SU-DHL-6 (cell line): Measurements from ENCODE around the gene SOX15.

Experiments
- H2AFZ ChIP-seq: fragments of 200-600 bp; sonication (generic); 2 replicates; pipeline ENCODE4 v1.6.1; 2014; ENCODE audit warnings: low read depth, mild to moderate bottlenecking, moderate library complexity, mixed read lengths, antibody characterized with exemption, low read length; ENCODE audit not compliant: severe bottlenecking
- H3F3A ChIP-seq: fragments of 200-600 bp; shearing (Covaris generic); 2 replicates; pipeline ENCODE4 v1.6.0; 2016; ENCODE audit warnings: antibody characterized with exemption, mild to moderate bottlenecking; ENCODE audit not compliant: insufficient read depth
- H3K27ac ChIP-seq: fragments of 200-600 bp; sonication (generic); 2 replicates; pipeline ENCODE4 v1.5.1; 2016; ENCODE audit warnings: low read depth, mild to moderate bottlenecking, low read length, moderate library complexity, mixed read lengths
- H3K27me3 ChIP-seq: fragments of 200-600 bp; sonication (generic), shearing (Covaris generic); 2 replicates; pipeline ENCODE4 v1.6.0; 2014; ENCODE audit warnings: mild to moderate bottlenecking, low read length
- H3K36me3 ChIP-seq: fragments of 200-600 bp; sonication (generic); 2 replicates; pipeline ENCODE4 v1.6.1; 2014; ENCODE audit warnings: mild to moderate bottlenecking, low read length, mixed read lengths
- H3K4me2 ChIP-seq: fragments of 300-600, 200-600 bp; shearing (Covaris generic), sonication (generic); 2 replicates; pipeline ENCODE4 v1.6.0; 2014; ENCODE audit warnings: low read length, low read depth, mild to moderate bottlenecking; ENCODE audit not compliant: poor library complexity, severe bottlenecking
- H3K4me3 ChIP-seq: fragments of 200-600 bp; sonication (generic); 2 replicates; pipeline ENCODE4 v1.5.1; 2014; ENCODE audit warnings: antibody characterized with exemption, low read length, mild to moderate bottlenecking, mixed read lengths; ENCODE audit not compliant: insufficient read depth, poor library complexity, severe bottlenecking
- H3K79me2 ChIP-seq: fragments of 200-600 bp; sonication (generic); 2 replicates; pipeline ENCODE4 v1.6.1; 2014; ENCODE audit warnings: mild to moderate bottlenecking, low read length, moderate library complexity; ENCODE audit not compliant: insufficient read depth
- H3K9ac ChIP-seq: fragments of 200-600 bp; sonication (generic); 2 replicates; pipeline ENCODE4 v1.7.0; 2014; ENCODE audit warnings: mild to moderate bottlenecking, low read length
- H3K9me2 ChIP-seq: fragments of 200-600 bp; sonication (generic); replicated peaks from 2 replicates; pipeline ENCODE4 v1.6.1; 2014; ENCODE audit warnings: low read length; ENCODE audit not compliant: insufficient read depth
- H3K9me3 ChIP-seq: fragments of 200-600 bp; sonication (generic); 2 replicates; pipeline ENCODE4 v1.6.1; 2014; ENCODE audit warnings: low read length, mixed read lengths; ENCODE audit not compliant: insufficient read depth
- H4K20me1 ChIP-seq: fragments of 200-600 bp; sonication (generic); 2 replicates; pipeline ENCODE4 v1.6.1; 2014; ENCODE audit warnings: low read depth, mild to moderate bottlenecking, antibody characterized with exemption, low read length, moderate library complexity, mixed read lengths
- CTCF ChIP-seq: fragments of 200-600 bp; sonication (generic); IDR thresholded peaks from one replicate; pipeline ENCODE4 v1.5.1; 2017; ENCODE audit warnings: antibody characterized with exemption, mild to moderate bottlenecking, low read length, moderate library complexity; ENCODE audit not compliant: insufficient read depth, poor library complexity, severe bottlenecking
- EZH2phosphoT487 ChIP-seq: fragments of 200-600 bp; sonication (generic), shearing (Covaris generic); conservative IDR thresholded peaks from 2 replicates; pipeline ENCODE4 v1.6.1; 2018; ENCODE audit warnings: mild to moderate bottlenecking, antibody characterized with exemption, low read length, moderate library complexity, mixed read lengths

SOX15 gene

GRCh38 chr17:7592422-7593021, 2.6 kb upstream of the SOX15 start:
- TF ChIP-seq CTCF (no peak), EZH2phosphoT487 (no peak)
- no peak overlapping the region for H3K4me2 ChIP-seq
- no peak overlapping the region for H2AFZ ChIP-seq
- no peak overlapping the region for H3K4me3 ChIP-seq
- no peaks in the 10 kb centered on the region for H3K79me2 ChIP-seq
- H3K36me3 ChIP-seq: peaks cover 11% of the 10 kb centered on the region; the same call in 1 of the 2 replicates
- H3K27me3 ChIP-seq: no peaks in the 10 kb centered on the region
- no peaks in the 10 kb centered on the region for H3K9me3 ChIP-seq
- no peak overlapping the region for H3K9ac ChIP-seq
- no peaks in the 10 kb centered on the region for H4K20me1 ChIP-seq
- H3K27ac ChIP-seq: no peak overlapping the region
- H3K9me2 ChIP-seq: no peaks in the 10 kb centered on the region
- H3F3A ChIP-seq: no peaks in the 10 kb centered on the region

GRCh38 chr17:7591596-7591995, 1.7 kb upstream of the SOX15 start:
- H3K27me3 ChIP-seq: no peaks in the 10 kb centered on the region
- H2AFZ ChIP-seq: no peak overlapping the region
- no peak overlapping the region for H3K9ac ChIP-seq
- no peaks in the 10 kb centered on the region for H3F3A ChIP-seq
- H3K27ac ChIP-seq: no peak overlapping the region
- peaks cover 11% of the 10 kb centered on the region; the same call in 1 of the 2 replicates for H3K36me3 ChIP-seq
- no peaks in the 10 kb centered on the region for H3K9me3 ChIP-seq
- no peak for TF ChIP-seq EZH2phosphoT487
- no peak for TF ChIP-seq CTCF
- no peak overlapping the region for H3K4me3 ChIP-seq
- H4K20me1 ChIP-seq: no peaks in the 10 kb centered on the region
- H3K4me2 ChIP-seq: no peak overlapping the region
- no peaks in the 10 kb centered on the region for H3K9me2 ChIP-seq
- no peaks in the 10 kb centered on the region; the same call in 1 of the 2 replicates for H3K79me2 ChIP-seq

DNA sequence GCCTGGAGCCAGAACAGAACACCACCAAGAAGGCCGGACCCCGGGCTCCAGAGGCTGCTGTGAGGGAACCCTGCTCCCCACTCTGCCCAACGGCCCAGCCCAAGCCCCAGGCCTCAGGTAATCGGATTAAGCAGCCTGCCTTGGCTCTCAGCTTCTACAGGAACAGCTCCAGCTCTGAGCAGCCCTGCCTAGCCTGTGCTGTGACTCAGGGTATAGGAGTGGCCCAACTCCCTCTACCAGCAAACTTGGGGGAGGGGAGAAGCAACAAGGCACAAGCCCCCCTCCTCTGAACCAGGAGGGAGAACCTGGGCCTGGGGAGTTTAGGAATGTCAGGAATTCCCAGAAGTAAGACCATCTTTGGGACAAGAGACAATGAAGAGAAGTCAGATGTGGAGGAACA, 849 bp upstream of the SOX15 start:
- H3K9ac ChIP-seq: no peak overlapping the region
- no peaks in the 10 kb centered on the region for H3K9me3 ChIP-seq
- peaks cover 4% of the 10 kb centered on the region; the same call in 1 of the 2 replicates for H3K79me2 ChIP-seq
- no peaks in the 10 kb centered on the region for H3K27me3 ChIP-seq
- H3F3A ChIP-seq: no peaks in the 10 kb centered on the region
- no peaks in the 10 kb centered on the region for H4K20me1 ChIP-seq
- TF ChIP-seq CTCF (no peak), EZH2phosphoT487 (no peak)
- no peak overlapping the region for H2AFZ ChIP-seq
- H3K4me2 ChIP-seq: no peak overlapping the region
- H3K27ac ChIP-seq: no peak overlapping the region
- no peaks in the 10 kb centered on the region for H3K9me2 ChIP-seq
- peaks cover 11% of the 10 kb centered on the region; the same call in 1 of the 2 replicates for H3K36me3 ChIP-seq
- H3K4me3 ChIP-seq: no peak overlapping the region
